ENCODE data around the gene KCNMB2.

DNA sequence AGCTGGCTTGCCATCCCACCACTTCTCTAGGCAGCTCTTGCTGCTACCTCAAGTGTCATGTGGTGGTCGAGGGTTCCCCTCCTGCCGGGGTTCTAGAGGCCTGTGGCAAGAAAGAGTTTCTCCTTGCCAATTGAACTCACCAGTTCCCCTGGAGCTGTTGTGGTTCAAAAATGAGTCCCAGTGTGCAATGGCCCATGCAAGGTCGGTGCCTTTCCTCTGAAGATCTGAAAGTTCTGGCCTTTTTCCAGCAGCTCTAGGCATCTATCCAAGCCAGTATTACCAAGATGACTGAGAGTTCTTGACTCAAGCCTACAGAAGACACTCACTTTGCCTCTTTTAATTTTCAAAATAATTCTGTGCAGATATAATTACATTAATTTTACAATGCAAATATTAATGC is 163.6 kb downstream of the KCNMB2 start:
- TF ChIP-seq CTCF (IDR thresholded peaks at IDR 0.05), result no peak
- TF ChIP-seq POLR2A (IDR thresholded peaks at IDR 0.05), result no peak

Data from stomach (tissue), 4 donors.